Measurements from ENCODE around the gene RNASE11. TPM values are rescaled to one million over a fixed set of nuclear protein-coding genes. Genes with fewer than 3 reads are reported as not detected.
A peak's percentile ranks its signal among the peaks of the same experiment; 100 is the strongest.

Gene RNASE11
- total and polyA plus RNA-seq, 4 donors = not detected

- H3K4me3 ChIP-seq (ENCODE audit: low read depth in 1 of 3, low read length in 3 of 3) = no peak overlapping the region
- no peak overlapping the region for H3K9ac ChIP-seq (ENCODE audit: low read depth in 1 of 2, low read length in 2 of 2)
- no peaks in the 10 kb centered on the region for H3K36me3 ChIP-seq (ENCODE audit: control insufficient read depth in 4 of 4, insufficient read depth in 3 of 4, low read depth in 1 of 4, low read length in 3 of 4)
- no peak overlapping the region for H3K27ac ChIP-seq (ENCODE audit: low read depth in 1 of 2, low read length in 2 of 2)
- H3K9me3 ChIP-seq (ENCODE audit: control insufficient read depth in 4 of 4, low read length in 3 of 4) = peaks cover 0 to 2% (median 0%) of the 10 kb centered on the region in 4 donors
- H3K4me1 ChIP-seq (ENCODE audit: control insufficient read depth in 4 of 4, insufficient read depth in 4 of 4, low read length in 3 of 4) = peaks cover 3 to 11% (median 6%) of the 10 kb centered on the region in 4 donors
- peaks cover 0 to 25% (median 12%) of the 10 kb centered on the region in 4 donors for H3K27me3 ChIP-seq (ENCODE audit: control insufficient read depth in 4 of 4, insufficient read depth in 4 of 4, low read length in 3 of 4)
- no peak for TF ChIP-seq CTCF (IDR thresholded peaks at IDR 0.05; ENCODE audit: low read depth, low read length, missing input control)
- no peak for TF ChIP-seq ZBTB33 (IDR thresholded peaks at IDR 0.05)
- no peak for TF ChIP-seq RXRA (IDR thresholded peaks at IDR 0.05)
- TF ChIP-seq RAD21 (IDR thresholded peaks at IDR 0.05) = no peak
- TF ChIP-seq REST (IDR thresholded peaks at IDR 0.05) = peak; percentile 95
- no peak for TF ChIP-seq HNF4A (conservative IDR thresholded peaks at IDR 0.05)
- DNase-seq (ENCODE audit: low spot score) = no peak
- 4% methylated on average over 18 of the region's 18 CpGs for whole genome bisulfite sequencing
These were observed 44.1 kb upstream of the RNASE11 start for GRCh38 chr14:20631880-20632389.

- DNase-seq (ENCODE audit: low spot score) = no peak
- peaks cover 3 to 11% (median 6%) of the 10 kb centered on the region in 4 donors for H3K4me1 ChIP-seq (ENCODE audit: control insufficient read depth in 4 of 4, insufficient read depth in 4 of 4, low read length in 3 of 4)
- TF ChIP-seq NR2F2 (IDR thresholded peaks at IDR 0.05) (peak; percentile 18), ATF3 (IDR thresholded peaks at IDR 0.05) (peak; percentile 97), RXRA (IDR thresholded peaks at IDR 0.05) (peak in 1 of 2 donors; percentile 8), FOXA1 (IDR thresholded peaks at IDR 0.05) (no peak), GABPA (IDR thresholded peaks at IDR 0.05 in 1 of 2, conservative IDR thresholded peaks at IDR 0.05 in 1 of 2) (no peak), FOXA2 (IDR thresholded peaks at IDR 0.05) (no peak)
- no peak overlapping the region for H3K27ac ChIP-seq (ENCODE audit: low read depth in 1 of 2, low read length in 2 of 2)
- H3K9me3 ChIP-seq (ENCODE audit: control insufficient read depth in 4 of 4, low read length in 3 of 4) = peaks cover 0 to 2% (median 0%) of the 10 kb centered on the region in 4 donors
- H3K36me3 ChIP-seq (ENCODE audit: control insufficient read depth in 4 of 4, insufficient read depth in 3 of 4, low read depth in 1 of 4, low read length in 3 of 4) = no peaks in the 10 kb centered on the region
- H3K4me3 ChIP-seq (ENCODE audit: low read depth in 1 of 3, low read length in 3 of 3) = peak overlapping the region in 1 of 3 donors; percentile 16
- 4% methylated on average over 19 of the region's 19 CpGs for WGBS
- H3K27me3 ChIP-seq (ENCODE audit: control insufficient read depth in 4 of 4, insufficient read depth in 4 of 4, low read length in 3 of 4) = peaks cover 0 to 27% (median 12%) of the 10 kb centered on the region in 4 donors
- H3K9ac ChIP-seq (ENCODE audit: low read depth in 1 of 2, low read length in 2 of 2) = no peak overlapping the region
These were observed 43.5 kb upstream of the RNASE11 start for GRCh38 chr14:20631023-20631879.

Data from liver (tissue), 9 donors.